SK-N-SH treated with all-trans-retinoic acid at 6 μM for 48 hours (cell line): ENCODE data around the gene SMARCD3.

ENCODE experiments used
- ATAC-seq: fragments of 200-7000 bp; cut with Tn5 transposase; 3 replicates; pipeline ENCODE4 v1.9.1; 2020; ENCODE audit warnings: mild to moderate bottlenecking, moderate library complexity
- ARNTL ChIP-seq: fragments of 450-650 bp; formaldehyde crosslinking; IDR thresholded peaks from 2 replicates; pipeline ENCODE4 v1.5.0; 2020; ENCODE audit warnings: low read depth, mild to moderate bottlenecking, moderate library complexity, borderline replicate concordance
- BACH2 ChIP-seq: fragments of 250-450 bp; sonication (Bioruptor Pico); IDR thresholded peaks from 2 replicates; pipeline ENCODE4 v1.9.0; 2021; ENCODE audit warnings: mild to moderate bottlenecking, borderline replicate concordance
- CSDC2 ChIP-seq: fragments of 250-450 bp; sonication (Bioruptor Pico); IDR thresholded peaks from 2 replicates; pipeline ENCODE4 v1.5.0; 2020; ENCODE audit warnings: mild to moderate bottlenecking, moderate library complexity
- ESRRG ChIP-seq: fragments of 250-450 bp; sonication (Bioruptor Pico); IDR thresholded peaks from 2 replicates; pipeline ENCODE4 v1.6.1; 2021; ENCODE audit warnings: mild to moderate bottlenecking
- ISL1 ChIP-seq: fragments of 250-450 bp; sonication (Bioruptor Pico); IDR thresholded peaks from 2 replicates; pipeline ENCODE4 v2.1.2; 2022; ENCODE audit warnings: mild to moderate bottlenecking, moderate library complexity
- OSR1 ChIP-seq: fragments of 250-450 bp; sonication (Bioruptor Pico); IDR thresholded peaks from 2 replicates; pipeline ENCODE4 v1.8.0; 2022; ENCODE audit warnings: moderate library complexity, mild to moderate bottlenecking, inconsistent platforms
- PPARA ChIP-seq: fragments of 250-450 bp; sonication (Bioruptor Pico); IDR thresholded peaks from 2 replicates; pipeline ENCODE4 v1.5.0; 2020; ENCODE audit warnings: mild to moderate bottlenecking, borderline replicate concordance
- RARB ChIP-seq: fragments of 250-450 bp; sonication (Bioruptor Pico); IDR thresholded peaks from 2 replicates; pipeline ENCODE4 v1.8.0; 2021; ENCODE audit warnings: mild to moderate bottlenecking, moderate library complexity
- SNAI2 ChIP-seq: fragments of 250-450 bp; sonication (Bioruptor Pico); IDR thresholded peaks from 2 replicates; pipeline ENCODE4 v1.5.0; 2020; ENCODE audit warnings: mild to moderate bottlenecking, moderate library complexity
- TCF4 ChIP-seq: fragments of 250-450 bp; sonication (Bioruptor Pico); IDR thresholded peaks from 2 replicates; pipeline ENCODE4 v1.8.0; 2021; ENCODE audit warnings: mild to moderate bottlenecking, moderate library complexity, borderline replicate concordance
- TOX ChIP-seq: fragments of 250-450 bp; sonication (Bioruptor Pico); IDR thresholded peaks from 2 replicates; pipeline ENCODE4 v1.8.0; 2021; ENCODE audit warnings: mild to moderate bottlenecking, moderate library complexity, borderline replicate concordance
- ZC3H10 ChIP-seq: fragments of 250-450 bp; sonication (Bioruptor Pico); IDR thresholded peaks from 2 replicates; pipeline ENCODE4 v1.5.1; 2021; ENCODE audit warnings: mild to moderate bottlenecking, moderate library complexity
- ZFP30 ChIP-seq: fragments of 450-650 bp; formaldehyde crosslinking; IDR thresholded peaks from 2 replicates; pipeline ENCODE4 v1.5.0; 2022; ENCODE audit warnings: mild to moderate bottlenecking, moderate library complexity
- ZNF565 ChIP-seq: fragments of 450-650 bp; formaldehyde crosslinking; conservative IDR thresholded peaks from 2 replicates; pipeline ENCODE4 v1.5.0; 2020; ENCODE audit warnings: low read depth, mild to moderate bottlenecking, moderate library complexity
- ZNF70 ChIP-seq: fragments of 450-650 bp; formaldehyde crosslinking; IDR thresholded peaks from 2 replicates; pipeline ENCODE4 v1.5.0; 2020; ENCODE audit warnings: mild to moderate bottlenecking, moderate library complexity
- TF ChIP-seq, protein P1 (sequence below): fragments of 250-450 bp; sonication (Bioruptor Pico); IDR thresholded peaks from 2 replicates; pipeline ENCODE4 v1.5.1; 2020; ENCODE audit warnings: low read depth, mild to moderate bottlenecking, moderate library complexity
- TF ChIP-seq, protein P2 (sequence below): fragments of 250-450 bp; sonication (Bioruptor Pico); IDR thresholded peaks from 2 replicates; pipeline ENCODE4 v1.8.0; 2021; ENCODE audit warnings: low read depth, mild to moderate bottlenecking, moderate library complexity, borderline replicate concordance
- TF ChIP-seq, protein P3 (sequence below): fragments of 250-450 bp; sonication (Bioruptor Pico); IDR thresholded peaks from 2 replicates; pipeline ENCODE4 v1.5.0; 2020; ENCODE audit warnings: mild to moderate bottlenecking, moderate library complexity
- TF ChIP-seq, protein P4 (sequence below): fragments of 250-450 bp; sonication (Bioruptor Pico); IDR thresholded peaks from 2 replicates; pipeline ENCODE4 v1.8.0; 2020; ENCODE audit warnings: mild to moderate bottlenecking, moderate library complexity, borderline replicate concordance

SMARCD3 gene

DNA sequence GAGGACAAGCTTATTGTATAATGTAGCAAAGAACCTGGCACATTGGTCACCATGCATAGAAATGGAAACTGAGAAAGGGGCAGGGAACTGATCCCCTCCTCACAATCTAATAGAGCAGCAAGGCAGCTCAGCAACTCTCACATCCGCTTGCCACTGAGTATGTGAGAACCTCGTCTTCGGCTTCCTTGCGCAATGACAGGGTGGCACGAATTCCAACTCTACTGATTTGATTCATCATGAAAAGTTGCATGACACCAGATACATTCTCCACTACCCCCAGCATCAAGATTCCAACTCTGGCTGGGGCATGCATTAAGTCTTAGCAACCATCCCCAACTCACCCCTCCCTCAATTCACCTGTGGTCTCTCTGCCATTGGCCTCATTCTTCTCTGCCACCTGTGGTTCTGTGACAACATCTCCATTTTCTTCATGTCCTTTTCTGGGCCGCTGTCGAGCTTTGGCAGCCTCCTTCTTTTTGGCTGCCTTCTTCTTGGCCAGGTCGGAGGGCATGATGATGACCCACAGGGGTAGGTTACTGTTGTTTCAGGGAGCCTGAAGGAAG is 22.5 kb downstream of the SMARCD3 start:
- no peak for TF ChIP-seq ZC3H10
- TF ChIP-seq ESRRG (CRISPR knock-in tag) = no peak
- no peak for TF ChIP-seq RARB (CRISPR knock-in tag)
- no peak for TF ChIP-seq BACH2 (CRISPR knock-in tag)
- TF ChIP-seq SNAI2 (CRISPR knock-in tag) = no peak
- TF ChIP-seq TOX = no peak
- no peak for TF ChIP-seq OSR1 (CRISPR knock-in tag)
- TF ChIP-seq, protein P1, sequence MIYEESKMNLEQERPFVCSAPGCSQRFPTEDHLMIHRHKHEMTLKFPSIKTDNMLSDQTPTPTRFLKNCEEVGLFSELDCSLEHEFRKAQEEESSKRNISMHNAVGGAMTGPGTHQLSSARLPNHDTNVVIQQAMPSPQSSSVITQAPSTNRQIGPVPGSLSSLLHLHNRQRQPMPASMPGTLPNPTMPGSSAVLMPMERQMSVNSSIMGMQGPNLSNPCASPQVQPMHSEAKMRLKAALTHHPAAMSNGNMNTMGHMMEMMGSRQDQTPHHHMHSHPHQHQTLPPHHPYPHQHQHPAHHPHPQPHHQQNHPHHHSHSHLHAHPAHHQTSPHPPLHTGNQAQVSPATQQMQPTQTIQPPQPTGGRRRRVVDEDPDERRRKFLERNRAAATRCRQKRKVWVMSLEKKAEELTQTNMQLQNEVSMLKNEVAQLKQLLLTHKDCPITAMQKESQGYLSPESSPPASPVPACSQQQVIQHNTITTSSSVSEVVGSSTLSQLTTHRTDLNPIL (CRISPR knock-in tag) = no peak
- no peak for TF ChIP-seq ZNF565
- no peak for TF ChIP-seq TCF4
- TF ChIP-seq, protein P2, sequence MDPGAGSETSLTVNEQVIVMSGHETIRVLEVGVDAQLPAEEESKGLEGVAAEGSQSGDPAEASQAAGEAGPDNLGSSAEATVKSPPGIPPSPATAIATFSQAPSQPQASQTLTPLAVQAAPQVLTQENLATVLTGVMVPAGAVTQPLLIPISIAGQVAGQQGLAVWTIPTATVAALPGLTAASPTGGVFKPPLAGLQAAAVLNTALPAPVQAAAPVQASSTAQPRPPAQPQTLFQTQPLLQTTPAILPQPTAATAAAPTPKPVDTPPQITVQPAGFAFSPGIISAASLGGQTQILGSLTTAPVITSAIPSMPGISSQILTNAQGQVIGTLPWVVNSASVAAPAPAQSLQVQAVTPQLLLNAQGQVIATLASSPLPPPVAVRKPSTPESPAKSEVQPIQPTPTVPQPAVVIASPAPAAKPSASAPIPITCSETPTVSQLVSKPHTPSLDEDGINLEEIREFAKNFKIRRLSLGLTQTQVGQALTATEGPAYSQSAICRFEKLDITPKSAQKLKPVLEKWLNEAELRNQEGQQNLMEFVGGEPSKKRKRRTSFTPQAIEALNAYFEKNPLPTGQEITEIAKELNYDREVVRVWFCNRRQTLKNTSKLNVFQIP (CRISPR knock-in tag) = no peak
- TF ChIP-seq, protein P3, sequence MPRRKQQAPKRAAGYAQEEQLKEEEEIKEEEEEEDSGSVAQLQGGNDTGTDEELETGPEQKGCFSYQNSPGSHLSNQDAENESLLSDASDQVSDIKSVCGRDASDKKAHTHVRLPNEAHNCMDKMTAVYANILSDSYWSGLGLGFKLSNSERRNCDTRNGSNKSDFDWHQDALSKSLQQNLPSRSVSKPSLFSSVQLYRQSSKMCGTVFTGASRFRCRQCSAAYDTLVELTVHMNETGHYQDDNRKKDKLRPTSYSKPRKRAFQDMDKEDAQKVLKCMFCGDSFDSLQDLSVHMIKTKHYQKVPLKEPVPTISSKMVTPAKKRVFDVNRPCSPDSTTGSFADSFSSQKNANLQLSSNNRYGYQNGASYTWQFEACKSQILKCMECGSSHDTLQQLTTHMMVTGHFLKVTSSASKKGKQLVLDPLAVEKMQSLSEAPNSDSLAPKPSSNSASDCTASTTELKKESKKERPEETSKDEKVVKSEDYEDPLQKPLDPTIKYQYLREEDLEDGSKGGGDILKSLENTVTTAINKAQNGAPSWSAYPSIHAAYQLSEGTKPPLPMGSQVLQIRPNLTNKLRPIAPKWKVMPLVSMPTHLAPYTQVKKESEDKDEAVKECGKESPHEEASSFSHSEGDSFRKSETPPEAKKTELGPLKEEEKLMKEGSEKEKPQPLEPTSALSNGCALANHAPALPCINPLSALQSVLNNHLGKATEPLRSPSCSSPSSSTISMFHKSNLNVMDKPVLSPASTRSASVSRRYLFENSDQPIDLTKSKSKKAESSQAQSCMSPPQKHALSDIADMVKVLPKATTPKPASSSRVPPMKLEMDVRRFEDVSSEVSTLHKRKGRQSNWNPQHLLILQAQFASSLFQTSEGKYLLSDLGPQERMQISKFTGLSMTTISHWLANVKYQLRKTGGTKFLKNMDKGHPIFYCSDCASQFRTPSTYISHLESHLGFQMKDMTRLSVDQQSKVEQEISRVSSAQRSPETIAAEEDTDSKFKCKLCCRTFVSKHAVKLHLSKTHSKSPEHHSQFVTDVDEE (CRISPR knock-in tag) = no peak
- TF ChIP-seq PPARA (CRISPR knock-in tag) = no peak
- TF ChIP-seq ISL1 (CRISPR knock-in tag) = no peak
- TF ChIP-seq, protein P4, sequence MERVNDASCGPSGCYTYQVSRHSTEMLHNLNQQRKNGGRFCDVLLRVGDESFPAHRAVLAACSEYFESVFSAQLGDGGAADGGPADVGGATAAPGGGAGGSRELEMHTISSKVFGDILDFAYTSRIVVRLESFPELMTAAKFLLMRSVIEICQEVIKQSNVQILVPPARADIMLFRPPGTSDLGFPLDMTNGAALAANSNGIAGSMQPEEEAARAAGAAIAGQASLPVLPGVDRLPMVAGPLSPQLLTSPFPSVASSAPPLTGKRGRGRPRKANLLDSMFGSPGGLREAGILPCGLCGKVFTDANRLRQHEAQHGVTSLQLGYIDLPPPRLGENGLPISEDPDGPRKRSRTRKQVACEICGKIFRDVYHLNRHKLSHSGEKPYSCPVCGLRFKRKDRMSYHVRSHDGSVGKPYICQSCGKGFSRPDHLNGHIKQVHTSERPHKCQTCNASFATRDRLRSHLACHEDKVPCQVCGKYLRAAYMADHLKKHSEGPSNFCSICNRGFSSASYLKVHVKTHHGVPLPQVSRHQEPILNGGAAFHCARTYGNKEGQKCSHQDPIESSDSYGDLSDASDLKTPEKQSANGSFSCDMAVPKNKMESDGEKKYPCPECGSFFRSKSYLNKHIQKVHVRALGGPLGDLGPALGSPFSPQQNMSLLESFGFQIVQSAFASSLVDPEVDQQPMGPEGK (CRISPR knock-in tag) = no peak

DNA sequence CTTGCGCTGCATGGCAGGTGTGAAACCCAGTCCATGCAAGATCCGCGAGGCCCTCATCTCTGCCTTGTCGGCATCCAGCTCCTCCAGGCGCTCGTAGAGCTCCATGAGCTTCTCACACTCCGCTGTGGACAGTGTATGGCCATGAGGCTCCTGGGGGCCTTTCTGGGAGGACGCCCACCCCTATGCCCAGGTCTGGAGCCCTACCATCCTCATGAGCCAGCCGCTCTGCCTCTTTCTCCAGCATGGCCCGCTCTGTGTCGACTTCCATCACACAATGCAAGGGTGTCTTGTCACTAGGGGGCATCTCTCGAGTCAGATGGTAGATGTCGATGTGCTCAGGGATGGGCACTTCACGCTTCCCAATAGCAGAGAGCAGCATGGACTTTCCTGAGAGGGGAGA is 24.8 kb downstream of the SMARCD3 start:
- no peak for TF ChIP-seq SNAI2 (CRISPR knock-in tag)
- no peak for TF ChIP-seq CSDC2
- TF ChIP-seq, protein P2 (CRISPR knock-in tag) = no peak
- no peak for TF ChIP-seq ISL1 (CRISPR knock-in tag)
- TF ChIP-seq, protein P1 (CRISPR knock-in tag) = no peak
- no peak for TF ChIP-seq OSR1 (CRISPR knock-in tag)
- no peak for TF ChIP-seq ZFP30 (CRISPR knock-in tag)
- TF ChIP-seq, protein P3 (CRISPR knock-in tag) = no peak
- TF ChIP-seq ARNTL (CRISPR knock-in tag) = no peak
- no peak for TF ChIP-seq ZNF565
- no peak for TF ChIP-seq ZNF70 (CRISPR knock-in tag)
- TF ChIP-seq BACH2 (CRISPR knock-in tag) = no peak
- no peak for TF ChIP-seq TCF4
- TF ChIP-seq, protein P4 (CRISPR knock-in tag) = no peak
- no peak for TF ChIP-seq TOX
- no peak for TF ChIP-seq ESRRG (CRISPR knock-in tag)
- no peak for TF ChIP-seq PPARA (CRISPR knock-in tag)
- no peak for ATAC-seq

More for the DNA sequence above, 22.5 kb downstream of the SMARCD3 start:
- ATAC-seq = no peak
